Inferior parietal cortex (tissue), 1 donor: Measurements from ENCODE around the gene IGSF9B.

Experiments used
- DNase-seq: peaks from one replicate; pipeline ENCODE4 v3.0.0-alpha.2; 2016; ENCODE audit errors: extremely low spot score

Gene IGSF9B

GRCh38 chr11:133919330-133920108, 37.2 kb downstream of the IGSF9B start:
- DNase-seq: no peak

GRCh38 chr11:133918608-133919260, 38.0 kb downstream of the IGSF9B start:
- DNase-seq: no peak

DNA sequence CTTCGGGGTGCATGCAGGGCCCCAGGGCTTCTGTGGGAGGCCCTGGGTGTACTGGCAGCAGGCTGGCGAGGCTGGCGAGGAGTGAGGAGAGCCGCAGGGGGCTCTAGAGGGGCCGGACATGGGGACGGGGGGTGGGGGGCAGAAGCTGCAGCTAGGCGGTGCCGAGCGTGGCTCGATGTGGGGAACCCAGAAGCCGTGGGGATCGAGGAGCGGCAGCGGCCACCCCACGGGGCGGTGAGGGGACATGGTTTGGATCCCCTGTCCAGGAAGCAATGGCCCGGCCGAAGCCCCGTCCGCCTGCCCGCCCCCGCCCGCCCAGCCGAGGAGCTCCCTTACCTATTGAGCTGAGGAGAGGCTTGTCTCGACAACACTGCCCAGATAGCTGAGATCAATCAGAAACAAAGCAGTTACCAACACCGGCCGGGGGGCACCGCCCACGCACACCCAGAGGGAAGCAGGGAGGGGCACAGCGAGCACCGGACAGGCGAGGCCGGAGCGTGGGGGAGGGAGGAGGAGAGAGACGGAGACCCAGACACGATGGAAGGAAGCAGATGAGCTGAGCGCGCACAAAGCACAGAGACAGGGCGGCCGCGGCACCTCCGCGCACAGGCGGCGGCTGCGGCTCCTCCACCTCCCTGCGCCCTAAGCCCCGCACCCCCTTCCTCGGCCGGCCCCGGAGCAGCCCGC, 38.7 kb downstream of the IGSF9B start:
- no peak for DNase-seq

DNA sequence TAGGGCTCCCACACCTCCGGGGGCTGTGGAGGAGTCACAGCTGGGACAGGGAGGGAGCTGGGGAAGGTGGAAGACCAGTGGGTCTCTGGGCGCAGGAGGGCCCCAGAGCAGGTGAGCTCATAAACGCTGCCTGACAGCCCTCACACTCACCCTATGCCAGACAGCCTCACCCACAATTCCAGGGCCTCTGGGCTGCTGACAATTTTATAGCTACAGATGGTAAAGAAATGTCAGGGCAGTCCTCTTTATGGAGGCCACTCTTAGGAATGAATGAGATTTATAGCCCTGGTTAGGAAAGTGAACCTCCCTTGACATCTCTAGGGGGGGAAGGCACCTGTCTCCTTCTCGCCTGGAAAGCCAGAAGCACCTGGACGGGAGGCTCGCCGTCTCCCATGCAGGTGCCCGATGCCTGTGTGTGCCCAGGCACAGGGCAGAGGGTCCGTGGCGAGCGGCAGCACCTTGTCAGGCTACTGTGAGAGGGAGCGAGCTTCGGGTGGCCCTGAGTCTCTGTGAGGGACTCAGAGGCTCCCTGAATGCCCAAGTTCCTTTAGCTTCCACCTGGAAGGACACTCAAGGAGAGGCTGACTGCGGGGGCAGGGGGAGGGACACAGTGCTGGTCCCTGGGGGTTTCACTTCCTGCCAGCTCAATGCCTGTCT, 39.9 kb downstream of the IGSF9B start:
- no peak for DNase-seq

- no peak for DNase-seq
Observed at GRCh38 chr11:133913761-133914160, 43.0 kb downstream of the IGSF9B start.

DNA sequence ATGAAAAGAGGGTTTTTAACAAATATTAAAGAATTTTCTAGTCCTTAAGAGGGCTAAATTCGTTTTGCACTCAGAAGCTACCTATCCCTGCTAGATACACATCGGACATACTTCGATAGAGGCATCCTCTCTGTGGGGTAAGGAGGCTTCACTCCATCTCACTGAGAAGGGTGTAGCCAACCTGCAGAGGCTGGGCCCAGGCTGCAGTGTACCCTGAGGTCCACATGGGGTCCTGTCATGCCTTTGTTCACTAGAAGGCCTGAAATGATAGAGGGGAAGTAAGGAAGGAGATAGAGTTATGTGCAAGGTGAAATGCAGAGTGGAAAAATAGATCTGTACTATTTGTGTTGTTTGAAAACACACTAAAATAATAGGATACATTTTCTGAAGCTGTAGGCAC, 45.6 kb downstream of the IGSF9B start:
- DNase-seq: no peak

GRCh38 chr11:133910101-133910500, 46.7 kb downstream of the IGSF9B start:
- no peak for DNase-seq

GRCh38 chr11:133908827-133909226, 47.9 kb downstream of the IGSF9B start:
- no peak for DNase-seq

DNA sequence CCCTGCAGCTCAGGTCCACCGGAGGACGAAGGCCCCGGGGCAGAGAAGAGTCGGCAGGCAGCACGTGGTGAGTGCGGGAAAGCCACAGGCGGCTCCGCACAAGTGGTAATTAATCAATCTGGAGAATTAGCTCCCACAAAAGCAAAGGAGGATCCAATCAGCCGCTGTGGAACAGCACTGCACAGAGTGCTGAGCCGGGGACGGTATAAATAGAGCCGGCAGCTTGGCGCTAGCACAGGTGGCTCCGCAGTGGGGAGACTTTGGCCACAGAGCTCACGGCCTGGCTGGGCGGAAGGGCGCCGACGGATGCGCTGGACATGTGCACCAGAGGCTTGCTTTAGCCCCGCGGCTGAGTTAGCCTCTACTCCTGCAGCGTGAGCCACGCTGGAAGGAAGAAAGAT, 48.9 kb downstream of the IGSF9B start:
- DNase-seq: no peak

DNA sequence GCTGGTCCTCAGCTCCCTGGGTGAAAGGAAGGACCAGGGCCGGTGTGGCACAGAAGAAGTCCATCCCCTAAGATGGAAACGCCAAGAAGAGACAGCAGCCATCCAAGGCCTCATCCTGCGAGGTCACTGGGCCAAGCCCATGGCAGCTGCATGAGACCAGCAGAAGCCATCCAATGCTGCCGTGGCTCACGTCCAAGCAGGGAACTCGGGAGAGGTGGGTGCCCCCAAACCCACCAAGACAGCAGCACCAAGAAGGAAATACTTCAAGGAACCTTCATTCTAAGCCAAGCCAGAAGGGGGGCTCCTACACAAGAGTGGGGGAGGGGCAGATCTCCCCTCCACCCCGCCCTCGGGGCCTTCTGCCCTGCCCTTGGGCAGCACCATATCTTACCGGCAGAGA, 49.6 kb downstream of the IGSF9B start:
- no peak for DNase-seq

DNA sequence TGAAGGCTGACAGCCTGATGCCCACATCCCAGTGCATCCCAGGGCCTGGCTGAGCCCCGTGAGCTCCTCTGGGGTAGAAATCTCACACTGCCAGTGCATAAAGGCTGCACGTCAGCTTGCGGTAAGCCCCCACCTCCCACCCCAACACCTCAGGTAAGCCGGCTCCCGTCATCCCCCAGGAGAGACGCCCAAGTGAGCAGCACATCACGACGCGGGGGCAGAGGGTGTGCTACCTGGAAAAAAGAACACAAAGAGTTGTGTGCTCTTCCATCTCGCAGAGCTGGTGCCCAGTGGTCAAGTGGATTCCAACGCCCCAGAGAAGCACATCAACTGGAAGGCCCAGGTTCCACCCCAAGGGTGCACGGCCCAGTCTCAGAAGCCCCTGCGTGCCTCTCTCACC, 50.0 kb downstream of the IGSF9B start:
- DNase-seq: no peak

DNA sequence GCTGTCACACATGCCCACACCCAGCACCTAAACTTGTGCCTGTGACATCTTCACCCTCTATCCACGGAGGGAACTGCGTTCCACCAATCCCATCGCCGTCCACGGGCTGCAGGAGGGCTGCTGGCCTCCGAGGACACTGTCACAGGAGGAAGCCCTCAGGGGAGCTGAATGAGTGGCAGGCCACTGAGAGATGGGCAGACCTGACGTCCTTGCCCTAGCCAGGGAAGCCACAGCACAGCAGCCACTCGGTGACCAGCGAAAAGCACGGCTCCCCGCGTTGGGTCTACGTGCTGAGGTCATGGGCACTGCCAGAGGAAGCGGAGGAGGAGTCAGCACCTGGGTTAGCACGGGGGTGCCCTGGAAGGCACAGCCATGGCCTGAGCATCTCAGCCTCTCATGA, 50.5 kb downstream of the IGSF9B start:
- no peak for DNase-seq

GRCh38 chr11:133905677-133906156, 51.1 kb downstream of the IGSF9B start:
- no peak for DNase-seq

- no peak for DNase-seq
Observed at GRCh38 chr11:133904818-133905515, 51.8 kb downstream of the IGSF9B start.

- DNase-seq: no peak
Observed at GRCh38 chr11:133903875-133904817, 52.6 kb downstream of the IGSF9B start.

GRCh38 chr11:133903056-133903455, 53.7 kb downstream of the IGSF9B start:
- DNase-seq: no peak

DNA sequence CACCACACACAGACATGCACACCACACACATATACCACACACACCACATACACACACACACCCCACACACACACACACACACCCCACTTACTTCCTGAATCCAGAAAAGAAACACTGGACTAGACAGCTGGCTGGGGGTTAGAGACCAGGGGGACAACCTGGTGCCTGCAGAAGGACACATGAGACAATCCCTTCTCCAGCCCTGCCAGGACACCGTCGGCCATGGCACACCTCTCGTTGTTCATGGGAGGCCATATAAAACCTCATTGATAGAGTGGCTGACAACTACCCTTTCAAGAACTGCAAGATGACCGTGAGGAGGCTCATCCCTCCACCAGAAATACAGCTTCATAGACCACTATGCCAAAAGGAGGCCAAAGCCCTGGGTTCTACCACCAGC, 54.3 kb downstream of the IGSF9B start:
- no peak for DNase-seq

- no peak for DNase-seq
Observed at GRCh38 chr11:133901999-133902398, 54.8 kb downstream of the IGSF9B start.

GRCh38 chr11:133901316-133901715, 55.5 kb downstream of the IGSF9B start:
- no peak for DNase-seq
